HG02943 (cell line): ENCODE measurements around the gene RPAIN.

ENCODE experiments used
- ATAC-seq: cut with Tn5 transposase; IDR thresholded peaks from one replicate; pipeline ENCODE4 v1.9.1; 2021; ENCODE audit warnings: mild to moderate bottlenecking, low read depth, moderate library complexity; ENCODE audit not compliant: unreplicated experiment

The RPAIN gene

DNA sequence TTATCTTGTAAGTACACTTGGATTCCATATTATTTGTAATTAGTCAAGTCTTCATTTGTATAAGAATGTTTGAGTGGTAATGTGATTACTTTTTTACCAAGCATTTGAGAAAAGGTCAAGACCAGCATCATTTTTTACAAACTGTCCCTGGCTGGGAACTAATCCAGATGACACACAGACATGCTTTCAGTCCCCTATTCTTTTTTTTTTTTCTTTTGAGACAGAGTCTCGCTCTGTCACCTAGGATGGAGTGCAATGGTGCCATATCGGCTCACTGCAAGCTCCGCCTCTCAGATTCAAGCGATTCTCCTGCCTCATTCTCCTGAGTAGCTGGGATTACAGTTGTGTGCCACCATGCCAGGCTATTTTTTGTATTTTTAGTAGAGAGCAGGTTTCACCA lies 61.5 kb downstream of the RPAIN start:
- no peak for ATAC-seq
